Activated CD4-positive, alpha-beta T cell treated with anti-CD3 and anti-CD28 coated beads for 4 hours (primary cell): ENCODE measurements around the gene OR7G1.

ENCODE experiments used
- DNase-seq, 2 donors: peaks; one replicate each; pipeline ENCODE4 v3.0.0-alpha.2; 2020

Gene OR7G1

DNA sequence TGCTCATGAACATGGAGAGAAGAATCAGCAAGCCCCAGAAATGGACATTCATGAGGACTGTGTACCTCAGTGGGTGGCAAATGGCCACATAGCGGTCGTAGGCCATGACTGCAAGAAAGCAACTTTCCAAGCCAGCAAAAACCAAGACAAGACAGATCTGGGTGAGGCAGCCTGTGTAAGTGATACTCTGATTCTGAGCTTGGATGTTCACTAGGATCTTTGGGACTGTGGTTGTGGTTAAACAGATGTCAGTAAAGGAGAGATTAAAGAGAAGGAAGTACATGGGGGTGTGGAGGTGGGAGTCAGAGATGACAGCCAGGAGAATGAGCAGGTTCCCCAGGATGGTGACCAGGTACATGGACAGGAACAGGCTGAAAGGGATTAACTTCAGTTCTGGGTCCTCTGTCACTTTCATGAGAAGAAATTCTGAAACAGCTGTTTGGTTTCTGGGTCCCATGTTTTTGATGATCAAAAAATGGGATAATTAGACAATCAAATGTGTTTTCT lies at the start of gene OR7G1:
OR7G1 (minus strand) TSS at position 457 of the 507 bp plus-strand sequence; CDS start at position 457, 0 bp downstream.
- DNase-seq: no peak

DNA sequence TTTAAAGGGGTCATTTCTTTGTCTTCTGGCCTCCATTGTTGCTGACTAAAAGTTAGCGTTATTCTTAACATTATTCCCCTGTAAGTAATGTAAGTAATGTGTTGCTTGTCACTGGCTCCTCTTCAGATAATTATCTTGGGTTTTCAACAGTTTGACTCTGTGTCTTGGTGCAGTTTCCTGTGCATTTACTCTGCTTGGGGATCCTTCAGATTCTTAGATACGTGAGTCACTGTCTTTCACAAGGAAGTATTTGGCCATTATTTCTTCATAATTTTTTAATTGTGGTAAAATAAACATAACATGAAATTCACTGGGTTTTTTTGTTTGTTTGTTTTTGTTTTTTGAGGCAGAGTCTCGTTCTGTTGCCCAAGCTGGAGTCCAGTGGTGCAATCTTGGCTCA lies 49.7 kb upstream of the OR7G1 start:
- no peak for DNase-seq

- no peak for DNase-seq
Observed at GRCh38 chr19:9161427-9161826, 45.9 kb upstream of the OR7G1 start.

DNA sequence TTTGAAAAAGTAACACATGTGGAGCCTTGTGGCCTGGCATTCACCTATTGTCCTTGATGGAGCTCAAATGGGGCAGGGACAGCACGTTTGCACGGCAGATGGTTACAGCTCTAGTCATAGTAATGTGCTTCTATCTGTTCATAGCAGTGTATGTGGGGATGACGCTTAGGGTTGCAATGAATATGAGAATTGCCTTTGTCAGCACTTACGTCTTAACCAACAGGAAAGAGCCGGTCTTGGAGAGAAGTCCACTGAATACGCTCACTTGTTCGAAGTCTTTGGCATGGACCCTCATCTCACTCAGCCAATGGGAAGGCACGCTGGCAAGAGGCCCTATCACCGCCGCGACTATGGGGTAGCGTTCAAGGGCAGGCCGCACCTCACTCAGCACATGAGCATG lies 44.3 kb upstream of the OR7G1 start:
- DNase-seq: no peak

DNA sequence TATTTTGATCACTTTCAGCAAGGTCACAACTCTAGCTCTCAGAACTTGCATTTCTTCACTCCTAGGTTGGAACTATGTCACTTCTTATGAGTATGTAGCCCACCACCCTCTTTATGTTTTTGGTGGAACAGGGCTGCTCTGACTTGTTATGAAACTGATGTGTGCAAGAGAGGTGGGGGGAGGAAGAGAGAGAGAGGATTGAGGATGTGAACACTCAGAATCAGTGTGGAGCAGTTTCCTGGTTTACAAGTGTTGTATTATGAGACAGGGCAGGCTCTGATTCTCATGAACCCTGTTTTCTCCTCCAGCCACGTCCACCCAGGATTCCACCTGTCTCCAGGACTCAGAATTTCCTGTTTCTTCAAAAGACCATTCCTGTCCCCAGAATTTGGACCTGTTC lies 40.7 kb upstream of the OR7G1 start:
- no peak for DNase-seq

- no peak for DNase-seq
Observed at GRCh38 chr19:9155591-9155990, 40.0 kb upstream of the OR7G1 start.

DNA sequence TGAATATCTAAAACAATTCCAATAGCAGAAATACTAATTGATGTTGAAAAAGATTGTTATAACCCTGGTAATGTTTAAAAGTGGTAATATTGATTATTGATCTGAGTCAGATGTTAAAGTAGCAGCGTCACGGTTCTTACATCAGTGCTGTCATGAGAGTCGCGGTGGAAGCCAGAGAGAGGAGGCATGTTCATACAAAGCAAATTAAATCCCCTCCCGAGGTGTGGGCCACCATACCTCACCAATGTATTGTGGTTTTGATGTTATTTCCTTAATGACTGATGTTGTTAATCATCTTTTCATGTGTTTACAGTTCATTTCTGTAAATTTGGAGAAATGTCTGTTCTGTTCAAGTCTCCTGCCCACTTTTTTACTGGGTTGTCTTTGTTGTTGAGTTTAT lies 35.8 kb upstream of the OR7G1 start:
- no peak for DNase-seq

DNA sequence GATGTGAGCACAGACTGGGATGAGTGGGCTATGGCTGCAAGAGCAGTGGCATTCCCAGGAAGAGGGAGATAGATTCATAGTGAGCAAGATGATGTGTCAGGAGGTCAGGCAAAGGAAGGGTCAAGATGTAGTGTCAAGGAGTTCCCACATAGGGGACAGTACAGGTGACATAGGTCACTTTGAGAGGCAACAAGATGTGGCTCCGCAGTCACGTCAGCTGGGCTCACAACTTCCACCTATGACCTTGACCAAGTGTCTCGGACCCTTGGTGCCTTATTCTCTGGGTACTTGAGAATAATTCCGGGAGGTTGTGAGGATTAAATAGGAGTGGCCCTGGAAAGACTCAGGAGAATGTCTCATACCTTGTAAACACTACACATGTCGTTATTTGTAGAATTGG lies 35.1 kb upstream of the OR7G1 start:
- no peak for DNase-seq

- no peak for DNase-seq
Observed at GRCh38 chr19:9149997-9150396, 34.4 kb upstream of the OR7G1 start.

- no peak for DNase-seq
Observed at GRCh38 chr19:9148697-9149096, 33.1 kb upstream of the OR7G1 start.

DNA sequence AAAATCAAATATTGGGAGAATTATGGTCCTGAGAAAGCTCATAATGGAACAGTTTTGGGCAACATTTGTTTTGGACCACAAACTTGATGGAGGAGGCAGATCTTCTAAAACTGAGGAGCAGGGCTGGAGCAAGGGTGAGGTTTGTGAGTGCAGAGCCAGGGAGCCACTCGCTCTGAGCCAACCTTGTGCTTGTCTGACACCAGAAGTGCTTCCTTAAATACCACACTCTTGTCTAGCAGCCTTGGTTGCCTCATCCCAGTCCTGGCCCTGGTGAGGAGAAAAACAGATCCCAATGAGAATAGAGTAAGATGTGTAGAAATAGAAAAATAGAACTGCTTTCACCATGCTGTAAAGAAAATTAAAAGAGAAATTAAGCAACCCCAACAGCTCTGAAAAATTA lies 31.3 kb upstream of the OR7G1 start:
- no peak for DNase-seq

DNA sequence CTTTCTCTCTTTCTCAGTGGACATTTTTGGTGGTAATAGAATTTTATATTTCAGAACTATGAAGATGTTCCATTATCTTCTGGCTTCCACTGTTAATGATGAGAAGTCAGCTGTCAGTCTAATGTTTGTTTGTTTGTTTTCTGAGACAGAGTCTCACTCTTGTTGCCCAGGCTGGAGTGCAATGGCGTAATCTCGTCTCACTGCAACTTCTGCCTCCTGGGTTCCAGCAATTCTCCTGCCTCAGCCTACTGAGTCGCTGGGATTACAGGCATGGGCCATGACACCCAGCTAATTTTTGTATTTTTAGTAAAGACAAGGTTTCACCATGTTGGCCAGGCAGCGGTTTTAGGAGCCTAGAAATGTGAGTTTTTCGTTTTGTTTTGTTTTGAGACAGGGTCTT lies 29.4 kb upstream of the OR7G1 start:
- no peak for DNase-seq

DNA sequence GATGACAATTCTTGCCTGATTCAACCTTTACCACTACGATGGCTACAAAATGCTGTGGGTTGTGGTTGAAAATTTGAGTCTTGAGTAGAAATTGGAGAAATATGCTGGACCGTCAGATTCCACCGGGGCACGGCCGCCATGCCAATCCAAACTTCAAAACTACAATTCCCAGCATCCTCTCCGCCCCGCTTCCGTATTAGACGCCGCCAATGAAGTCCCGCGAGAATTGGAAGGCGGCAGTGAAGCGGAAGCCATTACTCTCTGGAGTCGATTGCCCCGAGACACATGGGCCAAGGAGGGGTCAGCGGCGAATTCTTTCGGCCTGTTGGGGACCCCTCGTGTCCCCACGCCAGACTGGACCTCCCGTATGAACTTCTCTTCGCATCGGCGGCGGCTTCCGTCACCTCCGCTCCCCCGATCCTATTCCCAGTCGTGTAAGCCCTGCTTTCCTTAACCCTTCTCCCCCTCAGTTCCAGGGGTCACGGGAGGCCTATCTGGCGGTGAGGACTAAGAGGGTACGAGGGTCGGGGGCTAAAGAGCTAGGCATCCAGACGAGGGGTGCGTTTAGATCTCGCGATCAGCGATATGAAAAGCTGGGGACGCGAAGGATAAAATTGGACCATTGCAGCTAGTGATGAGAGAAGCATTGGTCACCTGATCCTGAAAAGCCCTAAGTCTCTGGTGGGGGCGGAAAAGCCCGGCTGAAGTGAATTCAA lies 24.8 kb upstream of the OR7G1 start, which contains the start of gene ZNF317:
ZNF317 (plus strand) TSS at position 239 of the 716 bp plus-strand sequence. CDS start 15,620 bp downstream, outside the sequence.
- peak; percentile 88 to 91 for DNase-seq

GRCh38 chr19:9139609-9140158 lies 24.1 kb upstream of the OR7G1 start:
- no peak for DNase-seq

DNA sequence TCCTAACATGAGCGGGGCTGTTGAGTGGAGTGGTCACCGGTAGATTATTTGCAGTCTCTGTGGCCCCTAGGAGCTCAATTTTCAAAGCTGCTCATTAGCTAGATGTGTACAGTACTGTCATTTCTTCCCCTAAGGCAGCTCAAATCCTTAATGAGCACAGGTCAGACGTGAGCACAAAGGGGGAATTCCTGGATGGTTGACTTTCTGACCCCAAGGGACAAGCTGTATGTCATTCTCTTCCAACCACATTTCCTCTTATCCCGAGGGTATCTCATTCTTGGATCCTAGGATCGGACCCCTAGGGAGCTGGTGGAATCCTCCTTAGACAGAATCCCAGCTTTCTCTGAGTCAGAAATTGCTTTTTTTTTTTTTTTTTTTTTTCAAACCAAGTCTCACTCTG lies 16.9 kb upstream of the OR7G1 start:
- no peak for DNase-seq

- DNase-seq: no peak
Observed at GRCh38 chr19:9130965-9131364, 15.4 kb upstream of the OR7G1 start.

- no peak for DNase-seq
Observed at GRCh38 chr19:9128171-9128570, 12.6 kb upstream of the OR7G1 start.

DNA sequence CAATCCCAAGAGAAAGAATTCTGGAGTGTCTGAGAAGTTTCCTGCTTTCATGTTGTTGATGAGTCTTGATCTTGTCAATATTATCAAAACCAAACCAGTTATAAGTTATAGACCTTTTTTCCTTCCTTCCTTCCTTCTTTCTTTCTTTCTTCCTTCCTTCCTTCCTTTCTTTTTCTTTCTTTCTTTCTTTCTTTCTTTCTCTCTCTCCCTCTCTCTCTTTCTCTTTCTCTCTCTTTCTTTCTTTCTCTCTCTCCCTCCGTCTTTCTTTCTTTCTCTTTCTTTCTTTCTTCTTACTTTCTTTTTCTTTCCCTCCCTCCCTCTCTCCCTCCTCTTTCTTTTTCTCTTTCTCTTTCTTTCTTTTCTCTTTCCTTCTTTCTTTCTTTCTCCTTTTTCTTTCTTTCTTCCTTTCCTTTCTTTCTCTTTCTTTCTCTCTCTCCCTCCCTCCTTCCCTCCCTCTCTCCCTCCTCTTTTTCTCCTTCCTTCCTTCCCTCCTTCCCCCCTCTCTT lies 11.4 kb upstream of the OR7G1 start, which contains the start of gene OR7G3:
OR7G3 (minus strand) TSS at position 51 of the 506 bp plus-strand sequence; CDS start at position 51, 0 bp downstream.
- DNase-seq: no peak

- no peak for DNase-seq
Observed at GRCh38 chr19:9116547-9116946, 984 bp upstream of the OR7G1 start.

DNA sequence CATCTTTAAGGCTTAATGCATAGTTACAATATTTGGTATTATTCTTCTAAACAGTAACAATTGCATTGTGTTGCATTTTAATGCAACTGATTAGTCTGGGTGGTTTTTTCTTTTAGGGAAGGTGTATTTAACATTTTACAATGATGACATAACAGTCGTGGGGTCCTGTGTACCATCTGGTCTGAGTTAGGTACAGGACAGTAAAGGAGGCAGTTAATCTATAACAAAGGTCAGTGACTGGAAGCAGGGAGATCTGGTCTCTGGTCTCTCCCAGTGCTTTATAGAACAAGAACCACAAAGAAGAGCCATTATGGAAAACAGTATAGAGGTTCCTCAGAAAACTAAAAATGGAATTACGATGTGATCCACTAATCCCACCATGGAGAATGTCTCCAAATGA lies 5.6 kb downstream of the OR7G1 start:
- DNase-seq: no peak

- no peak for DNase-seq
Observed at GRCh38 chr19:9107375-9107774, 8.2 kb downstream of the OR7G1 start, which contains the start of gene OR7G2. Gene OR7G2, minus strand, starts transcription at chr19:9107475. Its CDS starts 4,232 bp downstream, at chr19:9103243.

DNA sequence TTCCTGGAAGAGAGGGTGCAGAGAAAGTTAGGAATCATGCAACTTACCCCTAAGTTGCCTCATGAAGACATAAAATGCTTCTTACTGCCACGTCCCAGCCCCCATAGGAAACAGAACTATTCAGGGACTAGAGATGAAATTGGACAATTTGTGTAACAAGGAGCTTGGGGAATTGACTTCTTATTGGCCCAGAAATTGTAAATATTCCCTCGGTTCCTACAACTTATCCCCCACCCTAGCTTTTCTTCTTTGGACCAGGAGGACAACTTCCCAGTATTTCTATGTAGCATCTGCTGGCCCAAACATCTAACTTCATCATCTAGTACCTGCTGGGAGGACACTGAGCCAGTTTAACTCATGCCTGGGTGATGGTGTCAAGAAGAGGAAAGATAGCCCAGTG lies 28.8 kb downstream of the OR7G1 start, which contains the start of gene OR1M1:
OR1M1 (plus strand) TSS at position 301 of the 400 bp plus-strand sequence. CDS start 6,184 bp downstream, outside the sequence.
- no peak for DNase-seq

DNA sequence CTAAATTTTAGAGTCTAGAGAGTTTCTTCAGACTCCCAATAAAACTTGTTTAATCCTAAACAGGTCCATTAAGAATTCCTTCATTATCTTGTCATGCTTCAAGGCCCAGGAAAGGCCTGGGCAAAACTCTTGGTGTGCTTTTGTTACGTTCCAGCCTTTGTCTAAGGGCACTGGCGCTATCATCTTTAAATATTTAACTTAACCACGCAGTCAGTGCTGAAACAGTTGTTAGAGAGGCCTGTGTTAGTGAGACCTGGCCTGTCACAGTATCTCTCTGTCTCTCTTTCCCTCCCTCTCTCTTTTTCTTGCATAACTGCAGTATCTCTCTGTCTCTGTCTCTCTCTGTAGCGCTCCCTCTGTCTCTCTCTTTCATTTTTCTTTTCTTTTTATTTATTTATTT lies 36.9 kb downstream of the OR7G1 start:
- no peak for DNase-seq

GRCh38 chr19:9076901-9077300 lies 38.7 kb downstream of the OR7G1 start:
- DNase-seq: no peak
